Islet precursor cell (in vitro differentiated cells): Measurements from ENCODE around the gene UBAP1L.
A peak's percentile ranks its signal among the peaks of the same experiment; 100 is the strongest.
"Not testable (repeated sequence)": the region's sequence is repeated elsewhere in the genome, so short reads cannot be mapped to it uniquely, and the experiment has no call there.

ENCODE experiments used
- DNase-seq: peaks from one replicate; pipeline ENCODE4 v3.0.0-alpha.2; 2018

Gene UBAP1L

DNA sequence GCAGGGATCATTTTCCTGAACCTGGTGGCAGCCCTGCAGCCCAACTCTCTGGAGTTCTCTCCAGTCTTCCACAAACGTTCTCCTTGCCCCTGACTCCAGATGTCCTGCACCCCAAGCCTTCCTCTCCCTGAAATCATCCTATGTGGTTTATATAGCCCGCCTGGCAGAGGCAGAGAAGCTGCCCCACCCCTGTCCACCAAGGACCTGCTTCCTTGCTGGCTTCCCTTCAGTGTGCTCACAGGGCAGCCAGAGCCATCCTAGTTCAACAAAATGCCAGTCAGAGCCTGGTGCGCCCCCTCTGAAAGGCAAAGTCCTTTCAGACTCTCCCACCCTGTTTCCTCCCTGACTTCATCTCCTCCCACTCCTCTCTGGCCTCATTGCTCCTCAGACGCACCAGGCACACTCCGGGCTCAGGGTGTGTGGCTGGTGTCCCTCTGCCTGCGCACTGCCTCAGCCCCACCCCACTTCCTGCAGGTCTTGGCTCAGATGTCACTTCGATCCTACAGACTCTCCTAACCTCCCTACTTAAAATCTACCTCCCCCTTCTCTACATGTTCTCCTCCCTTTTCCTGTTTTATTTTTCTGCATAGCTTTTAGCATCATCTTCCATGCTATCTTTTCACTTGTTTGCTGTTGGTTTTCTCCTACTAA, 32.6 kb downstream of the UBAP1L start:
- DNase-seq: peak; percentile 81

DNA sequence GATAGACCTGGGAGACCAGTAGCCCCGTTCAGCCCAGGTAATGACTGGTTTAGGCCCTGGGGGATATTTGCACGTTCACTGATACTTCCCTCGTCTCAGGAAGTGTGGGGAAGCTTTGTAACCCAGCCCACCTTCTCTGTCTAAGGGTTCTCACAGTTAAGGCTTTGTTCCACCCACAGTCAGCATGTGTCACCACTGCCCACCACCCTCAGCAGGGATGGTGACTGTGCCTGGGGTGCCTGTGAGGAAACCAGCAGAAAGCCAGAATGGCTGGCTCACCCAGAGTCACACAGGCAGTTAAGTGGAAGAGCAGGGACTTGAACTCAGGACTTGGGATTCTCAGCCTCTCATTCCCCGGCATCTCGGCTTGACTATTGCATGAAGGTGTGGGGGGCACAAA, 33.2 kb downstream of the UBAP1L start:
- peak; percentile 78 for DNase-seq

DNA sequence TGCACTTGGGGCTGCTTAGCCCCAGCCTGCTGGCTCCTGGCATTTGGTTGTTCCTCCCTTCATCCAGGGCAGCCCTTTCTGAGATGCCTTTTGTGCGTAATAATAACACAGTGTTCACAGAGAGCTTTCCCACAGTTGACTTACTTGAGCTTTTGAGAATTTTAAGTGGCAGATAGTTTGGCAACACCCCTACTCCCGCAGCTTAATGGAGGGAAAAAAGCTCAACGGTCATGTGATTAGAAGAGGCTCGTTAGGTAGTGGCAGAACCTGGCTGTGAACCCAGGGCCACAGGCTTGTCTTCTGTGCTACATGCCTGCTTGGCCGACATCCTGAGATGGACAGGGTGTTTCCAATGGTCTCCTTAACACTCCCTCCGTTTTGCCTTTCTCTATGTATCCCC, 33.7 kb downstream of the UBAP1L start:
- DNase-seq: no peak

DNA sequence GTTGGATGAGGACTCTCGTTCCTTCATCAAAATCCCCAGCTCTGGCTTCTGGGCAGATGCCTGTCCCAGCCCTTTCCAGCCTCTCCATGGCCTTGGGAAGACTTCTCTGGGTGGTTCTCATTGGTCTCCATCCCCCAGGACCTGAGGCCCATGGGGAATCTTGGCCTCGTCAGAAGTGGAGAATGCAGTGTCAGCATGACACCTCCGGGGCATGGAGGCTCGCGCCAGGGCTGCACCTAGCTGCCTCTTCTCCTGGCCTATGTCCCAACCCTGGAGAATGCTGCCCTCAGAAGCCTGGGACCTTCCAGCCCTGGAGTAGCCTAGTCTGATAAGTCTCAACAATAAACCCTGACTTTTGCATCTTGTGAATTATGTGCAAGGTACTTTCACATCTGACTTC, 35.4 kb downstream of the UBAP1L start:
- DNase-seq: no peak

DNA sequence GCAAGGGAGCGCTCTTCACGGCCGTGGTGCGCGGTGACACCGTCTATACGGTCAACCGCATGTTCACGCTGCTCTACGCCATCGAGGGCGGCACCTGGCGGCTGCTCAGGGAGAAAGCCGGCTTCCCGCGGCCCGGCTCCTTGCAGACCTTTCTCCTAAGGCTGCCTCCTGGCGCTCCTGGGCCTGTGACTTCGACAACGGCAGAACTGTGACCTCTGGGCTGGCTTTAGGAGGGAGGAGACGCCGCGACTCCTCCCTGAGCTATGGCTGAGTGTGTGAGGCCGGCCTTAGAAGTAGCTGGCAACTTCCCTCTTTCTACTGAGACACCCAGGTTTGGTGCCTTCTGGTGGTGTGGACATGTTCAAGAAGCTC, 37.0 kb downstream of the UBAP1L start:
- peak; percentile 93 for DNase-seq

DNA sequence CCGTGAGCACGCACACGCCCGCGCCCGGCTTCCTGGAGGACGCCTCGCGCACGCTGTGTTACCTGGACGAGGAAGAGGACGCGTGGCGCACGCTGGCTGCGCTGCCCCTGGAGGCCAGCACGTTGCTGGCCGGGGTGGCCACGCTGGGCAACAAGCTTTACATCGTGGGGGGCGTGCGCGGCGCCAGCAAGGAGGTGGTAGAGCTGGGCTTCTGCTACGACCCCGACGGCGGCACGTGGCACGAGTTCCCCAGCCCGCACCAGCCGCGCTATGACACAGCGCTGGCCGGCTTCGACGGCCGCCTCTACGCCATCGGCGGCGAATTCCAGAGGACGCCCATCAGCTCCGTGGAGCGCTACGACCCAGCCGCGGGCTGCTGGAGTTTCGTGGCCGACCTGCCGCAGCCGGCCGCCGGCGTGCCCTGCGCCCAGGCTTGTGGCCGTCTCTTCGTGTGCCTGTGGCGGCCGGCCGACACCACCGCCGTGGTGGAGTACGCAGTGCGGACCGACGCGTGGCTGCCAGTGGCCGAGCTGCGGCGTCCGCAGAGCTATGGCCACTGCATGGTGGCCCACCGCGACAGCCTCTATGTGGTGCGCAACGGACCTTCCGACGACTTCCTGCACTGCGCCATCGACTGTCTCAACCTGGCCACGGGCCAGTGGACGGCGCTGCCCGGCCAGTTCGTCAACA, 37.6 kb downstream of the UBAP1L start:
- DNase-seq: no peak

DNA sequence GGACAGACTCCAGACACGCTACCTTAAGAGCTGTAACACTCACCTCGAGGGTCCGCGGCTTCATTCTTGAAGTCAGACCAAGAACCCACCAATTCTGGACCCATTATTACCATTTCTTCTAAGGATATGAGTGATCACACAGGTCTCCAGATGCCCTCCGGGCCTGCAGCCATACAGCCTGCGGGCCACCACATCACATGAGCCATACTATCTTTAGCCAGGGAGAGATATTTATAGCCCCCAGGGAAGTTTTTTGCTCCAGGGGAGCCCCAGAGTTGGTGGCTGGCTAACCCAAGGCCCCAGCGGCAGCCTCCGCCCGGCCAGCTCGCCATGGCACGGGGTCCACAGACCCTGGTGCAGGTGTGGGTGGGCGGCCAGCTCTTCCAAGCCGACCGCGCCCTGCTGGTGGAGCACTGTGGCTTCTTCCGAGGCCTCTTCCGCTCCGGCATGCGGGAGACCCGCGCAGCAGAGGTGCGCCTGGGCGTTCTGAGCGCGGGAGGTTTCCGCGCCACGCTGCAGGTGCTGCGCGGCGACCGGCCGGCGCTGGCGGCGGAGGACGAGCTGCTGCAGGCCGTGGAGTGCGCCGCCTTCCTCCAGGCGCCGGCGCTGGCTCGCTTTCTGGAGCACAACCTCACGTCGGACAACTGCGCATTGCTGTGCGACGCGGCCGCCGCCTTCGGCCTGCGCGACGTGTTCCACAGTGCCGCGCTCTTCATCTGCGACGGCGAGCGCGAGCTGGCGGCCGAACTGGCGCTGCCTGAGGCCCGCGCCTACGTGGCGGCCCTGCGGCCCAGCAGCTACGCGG, 38.3 kb downstream of the UBAP1L start, which contains the start of gene KBTBD13:
Gene KBTBD13 (plus strand): TSS at position 261 of the 805 bp plus-strand sequence. CDS start 70 bp downstream, at position 331.
- DNase-seq: no peak

DNA sequence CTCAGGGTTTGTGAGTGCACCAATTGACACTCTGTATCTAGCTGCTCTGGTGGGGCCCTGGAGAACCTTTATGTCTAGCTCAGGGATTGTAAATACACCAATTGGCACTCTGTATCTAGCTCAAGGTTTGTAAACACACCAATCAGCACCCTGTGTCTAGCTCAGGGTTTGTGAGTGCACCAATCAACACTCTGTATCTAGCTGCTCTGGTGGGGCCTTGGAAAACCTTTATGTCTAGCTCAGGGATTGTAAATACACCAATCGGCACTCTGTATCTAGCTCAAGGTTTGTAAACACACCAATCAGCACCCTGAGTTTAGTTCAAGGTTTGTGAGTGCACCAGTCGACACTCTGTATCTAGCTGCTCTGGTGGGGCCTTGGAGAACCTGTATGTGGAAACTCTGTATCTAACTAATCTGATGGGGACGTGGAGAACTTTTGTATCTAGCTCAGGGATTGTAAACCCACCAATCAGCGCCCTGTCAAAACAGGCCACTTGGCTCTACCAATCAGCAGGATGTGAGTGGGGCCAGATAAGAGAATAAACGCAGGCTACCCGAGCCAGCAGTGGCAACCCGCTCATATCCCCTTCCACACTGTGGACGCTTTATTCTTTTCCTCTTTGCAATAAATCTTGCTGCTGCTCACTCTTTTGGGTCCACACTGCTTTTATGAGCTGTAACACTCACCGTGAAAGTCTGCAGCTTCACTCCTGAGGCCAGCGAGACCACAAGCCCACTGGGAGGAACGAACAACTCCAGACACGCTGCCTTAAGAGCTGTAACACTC, 39.2 kb downstream of the UBAP1L start:
- DNase-seq: not testable (repeated sequence)

DNA sequence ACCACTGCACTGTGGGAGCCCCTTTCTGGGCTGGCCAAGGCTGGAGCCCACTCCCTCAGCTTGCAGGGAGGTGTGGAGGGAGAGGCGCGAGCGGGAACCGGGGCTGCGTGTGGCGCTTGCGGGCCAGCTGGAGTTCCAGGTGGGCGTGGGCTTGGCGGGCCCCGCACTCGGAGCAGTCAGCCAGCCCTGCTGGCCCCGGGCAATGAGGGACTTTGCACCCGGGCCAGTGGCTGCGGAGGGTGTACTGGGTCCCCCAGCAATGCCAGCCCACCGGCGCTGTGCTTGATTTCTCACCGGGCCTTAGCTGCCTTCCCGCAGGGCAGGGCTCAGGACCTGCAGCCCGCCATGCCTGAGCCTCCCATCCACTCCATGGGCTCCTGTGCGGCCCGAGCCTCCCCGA, 40.1 kb downstream of the UBAP1L start:
- DNase-seq: not testable (repeated sequence)

DNA sequence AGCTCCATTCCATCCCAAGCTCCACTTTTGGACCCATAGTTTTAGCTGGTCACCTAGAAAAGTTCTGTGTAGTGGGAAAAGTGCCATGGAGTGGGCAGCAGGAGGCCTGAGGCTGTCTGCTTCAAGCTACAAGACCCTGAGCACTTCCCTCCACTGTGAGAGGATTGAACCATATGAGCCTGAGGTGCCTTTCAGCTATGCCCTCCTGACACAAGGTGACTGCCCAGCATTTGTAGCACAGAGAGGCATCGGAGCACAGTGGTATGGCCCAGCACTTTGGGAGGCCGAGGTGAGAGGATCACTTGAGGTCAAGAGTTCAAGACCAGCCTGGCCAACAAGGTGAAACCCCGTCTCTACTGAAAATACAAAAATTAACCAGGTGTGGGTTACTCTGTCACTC, 42.4 kb downstream of the UBAP1L start:
- no peak for DNase-seq

DNA sequence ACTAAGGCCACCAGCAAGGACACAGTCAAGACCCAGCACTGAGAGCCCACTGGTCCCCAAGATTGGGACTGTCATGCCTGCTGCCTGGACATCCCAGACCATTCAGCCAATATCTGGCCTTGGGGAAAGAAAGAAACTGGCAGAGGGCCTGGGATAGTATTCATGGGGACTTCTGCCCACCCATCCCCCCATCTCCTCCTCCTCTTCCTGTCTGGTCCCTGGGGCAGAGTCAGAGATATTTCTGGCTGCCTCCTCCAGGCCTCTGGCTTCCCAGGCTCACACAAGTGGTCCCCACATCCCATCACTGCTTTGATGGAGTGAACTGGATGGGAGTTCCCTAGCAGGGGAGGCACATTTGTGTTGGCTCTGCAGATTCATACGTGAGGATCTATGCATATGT, 43.0 kb downstream of the UBAP1L start:
- DNase-seq: no peak

DNA sequence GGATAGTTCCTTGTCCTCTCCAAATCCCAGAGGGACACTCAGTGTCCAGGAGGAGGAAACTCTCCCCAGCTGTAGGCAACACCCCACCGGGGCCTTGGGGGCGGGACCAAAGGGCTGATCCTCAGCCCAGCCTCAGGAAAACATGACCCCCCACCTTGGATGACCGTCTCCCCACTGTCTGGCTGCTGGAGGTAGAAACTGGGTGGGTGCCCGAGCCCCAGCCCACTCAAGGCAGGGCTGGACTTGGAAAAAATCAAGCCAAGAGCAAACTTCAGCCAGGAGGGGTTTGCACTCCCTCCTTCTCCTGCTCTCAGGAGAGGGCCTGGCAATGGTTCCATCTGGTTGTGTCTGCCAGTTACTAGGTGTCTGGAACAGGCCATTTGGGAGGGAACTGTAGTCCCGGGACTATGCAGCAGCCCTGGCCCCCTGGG, 43.6 kb downstream of the UBAP1L start:
- no peak for DNase-seq

DNA sequence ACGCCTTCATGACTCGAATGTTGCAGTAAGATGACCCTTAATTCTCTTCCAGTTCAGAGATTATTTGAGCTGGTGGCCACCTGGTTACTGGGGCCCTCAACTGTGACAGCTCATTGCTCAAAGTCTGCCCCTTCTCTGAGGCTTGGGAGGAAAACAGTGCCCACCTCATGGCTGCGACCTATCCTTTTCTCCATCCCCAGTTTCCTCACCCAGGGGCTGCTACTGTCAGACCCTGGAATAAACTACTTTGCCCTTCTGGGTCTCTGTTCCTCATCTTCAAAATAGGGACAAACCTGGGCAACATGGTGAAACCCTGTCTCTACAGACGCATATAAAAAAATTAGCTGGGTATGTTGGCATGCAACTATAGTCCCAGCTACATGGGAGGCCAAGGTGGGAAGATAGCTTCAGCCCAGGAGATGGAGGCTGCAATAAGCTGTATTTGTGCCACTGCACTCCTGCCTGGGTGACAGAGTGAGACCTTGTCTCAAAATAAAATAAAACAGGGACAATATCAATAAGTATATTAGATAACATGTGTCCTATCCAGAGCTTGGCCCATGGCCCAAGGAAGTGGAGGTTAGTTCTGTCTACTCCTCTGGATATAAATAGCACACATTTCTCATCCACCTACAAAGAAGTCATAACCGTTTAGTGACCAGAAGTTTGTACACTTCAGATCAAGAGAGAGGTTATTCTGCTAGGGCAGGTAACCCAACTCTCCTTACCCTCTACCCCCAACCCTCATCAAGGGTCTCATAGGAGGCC, 45.0 kb downstream of the UBAP1L start:
- DNase-seq: no peak

DNA sequence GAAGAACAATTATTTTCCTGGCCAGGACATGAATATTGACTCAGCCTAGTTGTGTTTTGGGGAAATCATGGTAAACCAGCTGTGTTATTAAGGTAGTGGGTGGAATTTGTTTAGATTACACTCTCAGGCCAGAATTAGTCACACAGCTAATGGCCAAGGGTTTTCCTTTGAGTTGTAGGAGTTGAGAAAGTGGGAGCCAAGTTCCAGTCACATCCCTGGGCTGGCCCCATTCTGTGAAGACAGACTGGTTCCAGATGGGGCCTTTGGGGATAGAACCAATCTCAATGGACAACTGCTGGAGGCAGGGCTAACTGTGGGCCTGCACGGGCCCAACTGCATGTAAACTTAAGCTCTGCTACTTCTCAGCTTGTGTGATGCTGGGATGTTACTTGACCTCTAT, 45.8 kb downstream of the UBAP1L start:
- DNase-seq: no peak

DNA sequence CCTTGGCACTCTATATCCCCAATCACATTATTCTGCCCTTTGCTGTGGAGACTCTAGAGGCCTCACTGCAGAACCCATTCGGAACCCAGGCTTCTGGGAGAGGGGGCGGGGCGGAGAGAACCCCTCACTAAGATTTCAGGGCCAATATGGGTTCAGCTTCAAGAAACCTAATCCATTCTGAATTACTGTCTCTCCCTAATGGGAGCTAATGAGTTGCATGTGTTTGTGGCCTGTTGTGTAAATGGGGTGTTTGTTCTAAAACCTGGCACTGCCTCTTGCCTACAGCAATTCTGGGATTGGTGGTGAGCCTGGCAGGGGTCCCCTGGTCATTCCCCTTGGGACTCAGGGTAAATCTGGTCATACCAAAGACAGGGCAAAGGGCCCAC, 46.6 kb downstream of the UBAP1L start:
- no peak for DNase-seq

DNA sequence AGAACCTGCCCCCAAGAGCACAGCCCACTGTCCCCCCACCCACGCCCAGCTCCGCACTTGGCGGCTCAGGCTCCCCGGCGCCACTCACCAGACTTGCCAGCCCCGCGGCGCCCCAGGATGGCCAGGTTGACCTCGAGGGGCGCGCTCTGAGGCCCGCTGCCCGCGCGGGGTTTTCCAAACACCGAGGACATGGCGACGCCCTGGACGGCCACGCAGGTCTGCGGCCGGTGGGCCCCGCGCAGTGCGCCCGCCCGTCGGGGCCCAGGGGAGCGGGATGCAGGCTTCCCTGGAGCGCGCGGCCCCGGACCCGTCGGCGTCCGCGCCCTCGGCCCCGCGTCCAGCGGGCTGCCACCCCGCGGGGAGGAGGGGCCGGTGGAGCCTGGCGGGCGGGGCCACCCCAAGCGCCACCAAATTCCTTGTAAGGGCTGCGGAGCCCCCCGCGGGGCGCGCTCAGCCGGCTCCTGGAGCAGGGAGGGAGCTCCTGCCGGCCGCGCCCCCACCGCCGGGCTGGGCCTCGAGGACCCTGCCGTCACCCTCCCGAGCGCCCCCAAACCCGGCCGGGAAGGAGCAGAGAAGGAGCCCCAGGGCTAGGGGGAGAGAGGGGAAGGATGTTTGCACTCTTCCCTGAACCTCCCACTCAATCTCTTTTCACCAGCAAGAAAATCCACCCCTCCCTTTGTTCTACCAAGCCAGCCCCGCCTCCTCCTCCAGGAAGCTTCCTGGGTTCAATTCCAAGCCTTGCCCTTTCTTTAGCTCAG, 47.2 kb downstream of the UBAP1L start, which contains the start of gene RASL12:
Gene RASL12 (minus strand): TSS at position 347 of the 758 bp plus-strand sequence. CDS start 156 bp downstream, at position 191.
- no peak for DNase-seq

DNA sequence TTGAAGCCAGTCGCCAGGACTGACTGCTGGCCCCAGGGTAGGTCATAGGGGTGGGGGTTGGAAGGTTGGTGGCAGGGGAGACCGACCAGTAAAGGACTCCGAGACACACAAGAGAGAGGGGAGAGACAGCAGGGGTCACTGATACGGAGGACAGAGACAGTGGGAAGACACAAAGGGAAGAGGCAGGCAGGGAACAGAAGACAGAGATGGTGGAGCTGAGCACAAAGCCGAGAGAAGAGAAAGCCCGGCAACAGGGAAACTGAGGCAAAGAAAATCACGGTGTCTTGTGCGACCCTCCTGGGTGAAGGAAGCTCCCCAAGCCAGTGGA, 47.7 kb downstream of the UBAP1L start:
- peak; percentile 60 for DNase-seq

DNA sequence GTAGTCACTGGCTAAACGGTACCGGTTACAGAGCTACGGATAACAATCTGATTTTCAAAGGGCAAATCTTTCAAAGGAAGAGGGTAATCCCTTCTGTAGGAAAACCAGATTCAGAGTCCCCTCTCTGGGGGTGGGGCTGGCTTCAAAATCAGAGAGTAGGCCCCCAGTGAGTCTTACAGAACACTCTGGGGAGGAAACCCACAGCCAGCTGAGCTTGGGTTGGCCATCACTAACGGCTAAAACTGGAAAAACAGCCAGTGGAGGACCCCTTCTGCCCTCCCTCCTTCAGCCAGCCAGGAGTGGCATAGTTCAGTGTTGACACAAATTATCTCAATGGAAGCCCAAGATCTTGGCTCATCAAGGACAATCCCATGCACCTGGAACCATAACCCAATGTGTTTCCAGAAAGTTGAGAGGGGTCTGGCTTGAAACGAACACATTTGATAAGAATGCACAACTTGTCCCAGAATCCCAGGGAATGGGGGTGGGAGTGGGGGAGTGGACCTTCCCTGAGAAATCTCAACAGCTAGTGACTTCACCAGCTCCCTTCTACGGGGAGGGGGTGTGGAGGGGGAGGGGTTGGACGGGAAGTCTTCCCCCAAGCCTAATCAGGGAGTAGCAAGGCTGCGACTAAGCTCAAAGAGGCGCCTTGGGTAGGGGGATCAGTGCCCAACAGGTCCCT, 48.2 kb downstream of the UBAP1L start:
- DNase-seq: peak; percentile 72

DNA sequence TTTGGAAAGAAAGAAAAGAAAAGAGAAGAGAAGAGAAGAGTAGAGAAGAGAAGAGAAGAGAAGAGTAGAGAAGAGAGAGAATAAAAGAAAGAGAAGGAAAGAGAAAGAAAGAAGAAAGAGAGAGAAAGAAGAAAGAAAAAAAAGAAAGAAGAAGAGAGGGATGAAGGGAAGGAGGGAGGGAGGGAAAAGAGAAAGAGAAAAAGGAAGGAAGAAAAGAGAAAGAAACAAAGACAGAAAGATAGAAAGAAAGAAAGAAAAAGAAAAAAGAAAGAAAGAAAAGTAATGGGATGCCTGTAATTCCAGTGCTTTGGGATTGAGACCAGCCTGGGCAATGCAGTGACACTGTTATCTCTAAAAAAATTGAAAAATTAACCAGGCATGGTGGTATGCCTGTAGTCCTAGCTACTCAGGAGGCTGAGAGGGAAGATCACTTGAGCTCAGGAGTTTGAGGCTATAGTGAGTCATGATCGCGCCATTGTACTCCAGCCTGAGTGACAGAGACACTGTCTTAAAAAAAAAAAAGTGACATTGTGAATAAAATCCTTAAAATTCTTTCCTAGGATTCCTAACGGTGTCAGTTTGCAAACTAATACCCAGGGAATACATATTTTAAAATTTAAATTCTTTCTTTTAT, 48.9 kb downstream of the UBAP1L start:
- DNase-seq: no peak

DNA sequence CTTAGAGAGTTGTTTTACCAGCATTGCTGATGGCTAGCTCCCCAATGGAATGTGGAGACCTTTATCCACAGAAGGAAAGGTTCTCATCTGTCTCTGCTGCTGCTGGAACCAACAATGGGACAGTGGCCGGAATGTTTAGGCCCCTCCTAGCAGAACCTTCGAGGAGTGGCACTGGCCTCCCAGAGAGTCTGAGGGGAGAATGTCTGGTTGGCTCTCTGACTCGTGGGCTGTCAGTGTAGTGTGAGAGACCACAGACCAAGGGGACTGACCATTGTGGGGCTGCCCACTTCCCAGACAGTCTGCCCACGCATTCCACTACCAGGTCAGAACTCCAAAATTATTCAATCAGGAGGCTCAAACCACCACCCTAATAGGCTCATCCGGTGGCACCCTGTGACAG, 52.3 kb downstream of the UBAP1L start:
- peak; percentile 89 for DNase-seq
